Ishikawa (cell line): ENCODE results near the gene CARD8.

Source experiments
- CEBPB ChIP-seq: IDR thresholded peaks from 2 replicates; pipeline ENCODE4 v1.6.1; 2012
- CREB1 ChIP-seq: IDR thresholded peaks from 2 replicates; pipeline ENCODE4 v1.6.1; 2012; ENCODE audit warnings: low read depth
- EGR1 ChIP-seq: IDR thresholded peaks from 2 replicates; pipeline ENCODE4 v1.6.1; 2012
- EP300 ChIP-seq: IDR thresholded peaks from 2 replicates; pipeline ENCODE4 v1.6.1; 2012; ENCODE audit warnings: borderline replicate concordance
- FOXM1 ChIP-seq: IDR thresholded peaks from 2 replicates; pipeline ENCODE4 v1.6.1; 2012; ENCODE audit warnings: low read depth, borderline replicate concordance
- MAX ChIP-seq: IDR thresholded peaks from 2 replicates; pipeline ENCODE4 v1.6.1; 2012
- NFIC ChIP-seq: IDR thresholded peaks from 2 replicates; pipeline ENCODE4 v1.6.1; 2012
- RAD21 ChIP-seq: IDR thresholded peaks from 2 replicates; pipeline ENCODE4 v1.6.1; 2012; ENCODE audit warnings: low read depth
- REST ChIP-seq: IDR thresholded peaks from 2 replicates; pipeline ENCODE4 v1.6.1; 2012; ENCODE audit warnings: low read depth, mild to moderate bottlenecking
- TAF1 ChIP-seq: IDR thresholded peaks from 2 replicates; pipeline ENCODE4 v1.6.1; 2012; ENCODE audit warnings: low read depth, mild to moderate bottlenecking
- TCF12 ChIP-seq: IDR thresholded peaks from 2 replicates; pipeline ENCODE4 v1.6.1; 2012; ENCODE audit warnings: low read depth
- TEAD4 ChIP-seq: IDR thresholded peaks from 2 replicates; pipeline ENCODE4 v1.6.1; 2012
- USF1 ChIP-seq: IDR thresholded peaks from 2 replicates; pipeline ENCODE4 v1.6.1; 2012
- YY1 ChIP-seq: IDR thresholded peaks from 2 replicates; pipeline ENCODE4 v1.6.1; 2012; ENCODE audit warnings: low read depth
- ZBTB7A ChIP-seq: IDR thresholded peaks from 2 replicates; pipeline ENCODE4 v1.6.1; 2012; ENCODE audit warnings: low read depth

The CARD8 gene

DNA sequence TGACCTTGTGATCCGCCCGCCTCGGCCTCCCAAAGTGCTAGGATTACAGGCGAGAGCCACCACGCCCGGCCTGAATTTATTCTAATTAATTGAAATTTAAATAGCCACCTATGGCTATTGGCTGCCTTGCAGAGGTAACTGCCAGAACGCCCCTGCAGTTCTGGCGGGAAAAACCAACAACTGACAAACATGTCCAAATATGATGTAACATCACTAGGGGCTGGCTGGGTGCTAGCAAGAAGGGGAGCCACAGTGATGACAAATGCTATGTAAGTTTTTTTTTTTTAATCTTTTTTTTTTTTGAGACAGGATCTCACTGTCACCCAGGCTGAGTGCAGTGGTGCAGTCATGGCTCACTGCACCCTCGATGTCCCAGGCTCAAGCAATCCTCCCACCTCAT is 72.4 kb downstream of the CARD8 start:
- no peak for TF ChIP-seq CREB1
- TF ChIP-seq REST, result no peak
- TF ChIP-seq ZBTB7A, result no peak
- no peak for TF ChIP-seq TAF1
- no peak for TF ChIP-seq TEAD4
- no peak for TF ChIP-seq NFIC
- TF ChIP-seq USF1, result no peak
- no peak for TF ChIP-seq FOXM1
- TF ChIP-seq YY1, result no peak
- TF ChIP-seq CEBPB, result no peak
- TF ChIP-seq EGR1, result no peak
- TF ChIP-seq TCF12, result no peak
- no peak for TF ChIP-seq EP300
- TF ChIP-seq MAX, result no peak
- TF ChIP-seq RAD21, result no peak

DNA sequence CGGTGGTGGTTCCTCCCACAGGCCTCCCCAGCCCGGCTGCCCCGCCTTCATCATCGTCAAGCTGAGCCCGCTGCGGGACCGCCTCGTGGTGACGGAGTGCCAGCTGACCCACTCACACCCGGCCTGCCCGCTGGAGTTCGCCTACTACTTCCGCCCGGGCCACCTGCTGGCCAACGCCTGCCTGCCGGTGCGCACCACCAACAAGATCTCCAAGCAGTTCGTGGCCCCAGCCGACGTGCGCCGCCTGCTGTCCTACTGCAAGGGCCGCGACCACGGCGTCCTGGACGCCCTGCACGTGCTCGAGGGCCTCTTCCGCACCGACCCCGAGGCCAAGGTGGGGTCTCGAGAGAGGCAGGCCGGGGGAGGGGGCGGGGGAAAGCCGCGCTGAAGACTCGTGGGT is 73.3 kb downstream of the CARD8 start:
- TF ChIP-seq EP300 (no peak), CEBPB (no peak), MAX (no peak), NFIC (no peak), REST (no peak), TEAD4 (no peak), EGR1 (no peak), FOXM1 (no peak), TAF1 (no peak), USF1 (no peak), RAD21 (no peak), CREB1 (no peak), YY1 (no peak), ZBTB7A (no peak)

- no peak for TF ChIP-seq RAD21
- no peak for TF ChIP-seq TAF1
Measured at GRCh38 chr19:48181505-48181904, 74.2 kb downstream of the CARD8 start.

DNA sequence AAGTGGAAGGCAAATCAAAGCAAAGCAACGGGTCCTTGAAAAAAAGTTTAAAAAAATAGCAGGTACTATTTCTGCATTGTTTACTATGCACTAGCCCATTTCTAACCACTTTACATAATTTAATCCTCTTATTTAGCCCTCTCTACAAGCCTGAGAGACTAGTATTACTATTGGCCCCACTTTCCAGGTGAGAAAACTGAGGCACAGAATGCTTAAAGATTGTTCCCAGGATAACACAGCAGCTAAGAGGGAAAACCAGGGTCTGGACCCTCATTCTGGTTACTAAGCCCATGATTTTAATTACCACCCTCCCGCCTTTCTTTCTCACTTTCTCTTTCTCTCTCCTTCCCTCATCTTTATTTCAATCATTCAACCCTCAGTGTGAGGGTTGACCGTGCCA is 79.5 kb downstream of the CARD8 start:
- TF ChIP-seq TCF12 (no peak), CREB1 (no peak), ZBTB7A (no peak), YY1 (no peak), CEBPB (no peak), RAD21 (no peak), TEAD4 (no peak), TAF1 (no peak), EP300 (no peak), MAX (no peak), EGR1 (no peak), USF1 (no peak), NFIC (no peak), REST (no peak), FOXM1 (no peak)
